Activated CD4-positive, alpha-beta T cell treated with anti-CD3 and anti-CD28 coated beads, Interleukin-2, amount 50 U/mL, for 16 hours (primary cell): ENCODE results near the gene ZMIZ2.
"Not testable (repeated sequence)": the region's sequence is repeated elsewhere in the genome, so short reads cannot be mapped to it uniquely, and the experiment has no call there.

Experiments used
- DNase-seq: peaks from one replicate; pipeline ENCODE4 v3.0.0-alpha.2; 2020

ZMIZ2 gene

DNA sequence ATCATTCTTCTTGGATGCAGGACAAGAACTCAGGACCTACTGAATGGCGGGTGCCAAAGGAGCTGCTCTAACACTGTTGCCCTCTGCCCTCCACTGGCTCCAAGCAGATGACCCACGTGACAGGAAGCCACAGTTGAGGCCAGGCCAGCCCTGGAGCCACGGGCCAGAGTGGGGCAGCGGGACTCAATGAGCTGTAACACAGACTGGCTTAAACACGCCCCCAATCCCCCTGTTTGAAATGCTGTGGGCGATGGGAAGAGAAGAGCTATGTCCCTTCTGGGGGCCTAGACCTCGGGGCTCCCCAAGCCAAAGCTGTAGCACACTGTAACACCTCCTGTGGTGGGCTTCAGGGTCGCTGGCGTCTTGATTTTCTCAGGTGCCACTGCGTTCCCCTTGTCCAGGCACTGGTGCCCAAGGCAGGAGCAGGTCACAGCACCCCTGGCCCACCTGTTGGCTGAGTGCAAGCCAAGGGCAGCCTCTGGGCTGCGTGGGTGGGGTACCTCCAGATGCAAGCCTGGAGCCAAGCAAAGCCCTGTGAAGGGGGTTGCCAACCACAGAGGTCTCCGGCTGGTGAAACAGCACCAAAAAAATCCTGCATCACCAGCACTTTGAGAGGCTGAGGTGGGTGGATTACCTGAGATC lies 18.6 kb upstream of the ZMIZ2 start:
- DNase-seq = no peak

DNA sequence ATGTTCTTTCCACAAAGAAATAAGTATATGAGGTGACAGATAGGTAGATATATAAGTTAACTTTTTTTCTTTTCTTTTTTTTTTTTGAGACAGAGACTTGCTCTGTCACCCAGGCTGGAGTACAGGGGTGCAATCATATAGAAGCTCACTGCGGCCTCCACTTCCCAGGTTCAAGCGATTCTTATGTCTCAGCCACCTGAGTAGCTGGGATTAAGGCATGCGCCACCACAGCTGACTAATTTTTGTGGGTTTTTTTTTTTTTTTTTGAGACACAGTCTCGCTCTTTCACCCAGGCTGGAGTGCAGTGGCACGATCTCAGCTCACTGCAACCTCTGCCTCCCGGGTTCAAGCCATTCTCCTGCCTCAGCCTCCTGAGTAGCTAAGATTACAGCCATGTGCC lies 15.7 kb upstream of the ZMIZ2 start:
- not testable (repeated sequence) for DNase-seq

GRCh38 chr7:44733708-44734481 lies 14.8 kb upstream of the ZMIZ2 start:
- no peak for DNase-seq

- peak; percentile 87 for DNase-seq
These were observed 13.1 kb upstream of the ZMIZ2 start for GRCh38 chr7:44735403-44736165.

DNA sequence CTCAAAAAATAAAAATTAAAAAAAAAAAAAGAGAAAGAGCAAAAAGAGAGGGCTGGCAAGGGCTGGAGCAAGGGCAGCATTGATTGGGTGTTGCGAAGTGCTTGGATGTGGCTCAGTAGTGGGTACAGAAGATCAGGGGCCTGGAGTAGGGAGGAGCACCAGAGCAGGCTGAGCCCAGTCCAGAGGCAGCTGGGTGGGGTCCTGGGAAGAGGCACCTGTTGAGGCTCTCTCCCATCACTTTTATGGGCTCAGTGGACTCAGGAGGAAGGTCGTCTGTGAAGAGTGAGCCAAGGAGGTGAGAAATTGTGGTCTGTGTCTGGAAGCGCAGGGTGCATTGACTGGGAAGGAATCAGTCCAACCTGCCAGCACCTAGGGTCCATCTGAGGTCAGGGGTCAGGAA lies 11.8 kb upstream of the ZMIZ2 start:
- no peak for DNase-seq

DNA sequence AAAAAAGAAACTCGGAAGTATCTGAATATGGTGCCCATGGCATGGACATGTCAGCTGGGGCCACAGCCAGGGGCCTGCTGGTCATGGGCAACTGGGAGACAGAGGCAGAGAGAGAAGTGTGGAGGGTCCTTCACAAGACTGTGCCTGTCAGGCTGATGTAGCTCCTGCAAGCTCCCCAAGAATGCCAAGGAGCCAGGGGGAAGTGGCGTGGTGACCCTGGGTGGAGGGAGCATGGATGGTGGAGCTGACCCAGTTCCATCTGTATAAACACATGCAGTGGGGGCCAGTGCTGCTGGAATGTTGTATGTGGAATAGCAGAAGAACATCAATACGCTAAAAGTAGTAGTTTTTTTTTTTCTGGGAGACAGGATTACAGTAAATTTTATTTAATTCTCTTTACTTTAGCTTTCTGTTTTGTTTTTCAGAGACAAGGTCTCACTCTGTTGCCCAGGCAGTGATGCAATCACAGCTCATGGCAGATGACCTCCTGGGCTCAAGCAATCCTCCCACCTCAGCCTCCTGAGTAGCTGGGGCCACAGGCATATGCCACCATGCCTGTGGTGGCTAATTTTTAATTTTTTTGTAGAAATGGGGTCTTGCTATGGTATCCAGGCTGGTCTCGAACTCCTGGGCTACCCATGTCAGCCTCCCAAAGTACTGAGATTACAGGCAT lies 10.5 kb upstream of the ZMIZ2 start:
- no peak for DNase-seq

- DNase-seq = no peak
These were observed 9.6 kb upstream of the ZMIZ2 start for GRCh38 chr7:44738876-44739665.

- no peak for DNase-seq
These were observed 8.6 kb upstream of the ZMIZ2 start for GRCh38 chr7:44740055-44740454.

DNA sequence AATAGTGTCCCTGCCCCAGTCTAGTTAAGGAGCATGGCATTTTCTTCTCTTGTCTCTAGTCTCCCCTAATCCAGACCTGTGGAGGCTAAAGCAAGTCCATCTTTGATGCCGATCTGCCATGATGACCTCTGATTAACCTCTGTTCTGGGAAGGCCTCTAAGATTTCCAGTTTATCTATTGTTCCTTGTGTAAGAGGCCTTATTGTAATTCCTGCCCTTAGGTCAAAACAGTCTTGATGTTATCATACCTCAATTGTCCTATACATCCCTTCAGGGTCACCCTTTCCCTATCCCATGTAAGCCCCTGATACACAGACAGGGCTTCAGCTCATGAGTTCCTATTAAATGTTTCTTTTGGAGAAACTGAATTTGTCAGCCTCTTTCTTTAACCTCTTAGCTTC lies 4.9 kb upstream of the ZMIZ2 start:
- no peak for DNase-seq

GRCh38 chr7:44748948-44749731 lies 493 bp downstream of the ZMIZ2 start:
- DNase-seq = no peak

DNA sequence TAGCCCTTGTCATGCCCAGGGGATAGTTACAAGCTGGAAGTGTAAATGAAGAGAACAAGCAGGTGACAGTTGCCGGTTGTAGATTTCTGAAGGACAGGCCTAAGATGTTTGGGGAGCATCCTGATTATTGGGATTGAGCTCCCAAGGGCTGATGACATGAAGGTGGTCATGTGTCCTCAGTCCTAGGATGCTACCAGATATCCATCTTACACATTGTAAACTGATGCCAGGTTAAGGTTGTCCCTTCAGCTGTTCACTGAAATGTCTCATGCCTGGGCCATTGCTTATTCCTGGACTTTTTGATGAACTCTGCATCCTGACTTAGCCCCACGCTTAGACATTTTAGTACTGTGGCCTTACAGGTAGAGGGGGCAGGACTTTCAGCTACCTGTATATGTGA lies 1.3 kb downstream of the ZMIZ2 start:
- DNase-seq = no peak

DNA sequence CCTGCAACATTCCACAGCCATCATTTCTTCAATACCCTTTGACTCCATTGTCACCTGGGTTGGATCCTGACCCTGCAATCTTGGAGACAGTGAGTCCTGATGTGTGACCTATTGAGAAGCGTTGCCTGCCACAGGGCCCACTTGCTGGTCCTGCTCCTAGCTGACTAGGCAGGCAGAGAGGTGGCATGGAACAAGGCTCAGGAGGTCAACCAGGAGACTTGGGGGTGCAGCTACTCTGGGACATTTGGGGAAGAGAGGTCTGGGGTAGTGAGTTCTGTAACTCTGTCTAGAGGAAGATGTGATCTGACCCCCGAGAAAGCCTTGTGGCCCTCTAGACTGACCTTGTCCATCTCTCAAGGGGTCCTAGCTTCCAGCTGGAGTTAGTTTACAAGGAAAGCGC lies 1.8 kb downstream of the ZMIZ2 start:
- no peak for DNase-seq

- peak; percentile 71 for DNase-seq
These were observed 2.4 kb downstream of the ZMIZ2 start for GRCh38 chr7:44750921-44751571.

GRCh38 chr7:44752822-44753221 lies 4.2 kb downstream of the ZMIZ2 start:
- no peak for DNase-seq

DNA sequence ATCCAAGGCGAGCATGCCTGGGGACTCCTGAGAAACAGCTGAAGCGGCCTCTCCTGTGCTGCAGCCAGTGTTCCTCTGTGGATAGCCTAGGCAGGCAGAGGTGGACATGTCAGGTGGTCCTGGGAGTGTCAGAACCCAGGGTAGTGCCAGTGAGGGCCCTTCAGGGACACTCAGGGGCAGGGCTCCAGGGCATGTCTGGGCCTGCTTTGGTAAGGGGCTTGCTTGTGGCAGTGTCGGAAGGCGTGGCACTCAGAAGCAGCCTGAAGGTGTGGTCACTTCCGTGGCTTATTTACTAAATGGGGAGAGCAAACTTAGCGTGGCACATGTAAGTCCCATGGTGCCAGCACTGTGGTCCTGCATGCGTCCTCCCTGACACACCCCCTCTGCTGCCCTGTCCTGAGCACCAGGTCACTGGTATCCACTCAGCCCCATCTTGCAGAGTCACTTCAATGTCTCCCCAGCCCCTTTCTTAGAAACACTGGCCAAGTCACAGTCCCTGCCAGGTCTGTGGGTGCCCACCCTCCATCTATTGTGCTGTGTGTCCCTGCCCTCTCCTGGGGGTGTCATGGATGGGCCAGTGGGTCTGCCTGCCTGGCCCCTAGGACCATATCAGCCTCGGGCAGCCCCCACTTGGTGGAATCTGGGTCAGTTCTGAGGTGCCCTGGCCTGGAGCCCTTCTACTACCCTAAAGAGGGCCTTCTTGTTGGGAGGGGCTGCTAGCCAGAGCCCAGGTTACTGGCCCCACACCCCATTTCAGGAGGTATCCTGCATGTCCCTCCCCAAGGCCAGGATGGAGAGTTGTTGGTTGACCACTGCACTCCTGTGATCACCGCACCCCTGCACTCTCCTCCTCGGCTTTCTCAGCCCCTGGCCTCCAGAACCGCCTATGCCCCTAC lies 6.4 kb downstream of the ZMIZ2 start:
- no peak for DNase-seq

DNA sequence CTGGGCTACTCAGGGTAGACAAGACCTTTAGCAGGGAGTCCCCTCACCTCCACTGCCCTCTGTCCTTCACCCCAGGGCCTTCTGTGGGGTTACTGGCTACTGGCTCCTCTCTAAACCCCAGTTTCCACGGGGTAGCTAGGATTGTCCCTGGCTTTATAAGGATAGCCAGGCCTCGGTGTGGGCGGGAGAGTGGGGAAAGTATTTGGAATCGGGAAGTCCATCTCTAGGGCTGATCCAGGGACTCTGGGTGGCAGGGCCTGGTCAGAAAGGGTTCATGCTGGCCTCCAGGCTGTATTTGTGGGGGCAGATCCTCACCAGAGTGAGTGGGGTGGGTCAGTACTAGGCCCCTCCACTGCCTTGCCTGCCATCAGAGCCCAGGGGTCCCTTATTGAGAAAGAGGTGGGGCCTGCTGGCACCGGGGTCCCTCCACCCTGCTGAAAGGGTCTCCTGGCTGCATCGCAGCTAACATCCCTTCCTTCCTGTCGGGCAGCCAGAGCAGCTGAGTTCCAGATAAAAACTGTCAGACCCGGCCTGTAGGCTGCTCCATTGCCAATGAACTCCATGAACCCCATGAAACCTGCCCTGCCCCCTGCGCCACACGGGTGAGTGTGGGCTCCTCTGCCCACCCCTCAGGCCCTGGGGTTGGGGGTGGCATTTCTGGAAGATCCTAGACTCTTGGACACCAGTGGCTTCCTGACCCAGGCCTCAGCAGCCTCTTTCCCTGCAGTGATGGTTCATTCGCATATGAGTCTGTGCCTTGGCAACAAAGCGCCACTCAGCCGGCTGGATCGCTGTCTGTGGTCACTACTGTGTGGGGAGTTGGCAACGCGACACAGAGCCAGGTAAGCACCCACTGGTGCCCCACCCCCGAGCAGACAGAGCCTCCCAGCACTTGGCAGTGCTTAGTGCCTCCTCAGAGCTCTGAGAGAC lies 7.3 kb downstream of the ZMIZ2 start:
- DNase-seq = no peak

DNA sequence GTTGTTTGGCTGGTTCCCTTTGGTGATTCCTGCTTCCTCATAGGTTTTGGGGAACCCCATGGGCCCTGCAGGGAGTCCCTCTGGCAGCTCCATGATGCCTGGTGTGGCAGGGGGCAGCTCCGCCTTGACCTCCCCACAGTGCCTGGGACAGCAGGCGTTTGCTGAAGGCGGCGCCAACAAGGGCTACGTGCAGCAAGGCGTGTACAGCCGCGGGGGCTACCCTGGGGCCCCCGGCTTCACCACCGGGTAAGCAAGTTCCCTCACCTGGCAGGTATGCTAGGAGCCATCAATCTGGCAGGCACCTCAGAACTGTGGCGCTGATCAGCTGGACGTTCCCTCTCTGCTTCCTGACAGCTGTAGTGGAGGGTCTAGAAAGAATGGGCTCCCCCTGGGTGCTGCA lies 8.3 kb downstream of the ZMIZ2 start:
- DNase-seq = no peak

DNA sequence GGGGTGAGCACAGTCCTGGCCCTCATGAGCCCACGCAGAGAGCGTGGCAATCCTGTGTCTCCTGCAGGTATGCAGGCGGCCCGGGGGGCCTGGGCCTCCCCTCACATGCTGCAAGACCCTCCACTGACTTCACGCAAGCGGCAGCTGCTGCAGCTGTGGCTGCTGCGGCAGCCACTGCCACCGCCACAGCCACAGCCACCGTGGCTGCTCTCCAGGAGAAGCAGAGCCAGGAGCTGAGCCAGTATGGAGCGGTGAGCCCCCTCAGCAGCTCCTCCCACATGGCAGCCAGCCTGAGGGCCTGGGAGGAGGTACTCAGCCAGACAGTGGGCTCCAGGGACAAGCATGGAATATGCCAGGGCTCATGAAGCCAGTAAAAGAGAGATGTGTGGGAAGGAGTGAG lies 8.7 kb downstream of the ZMIZ2 start:
- DNase-seq = no peak

- DNase-seq = no peak
These were observed 9.1 kb downstream of the ZMIZ2 start for GRCh38 chr7:44757739-44758138.
